ENCODE data around the gene SLMAP. TPM values are rescaled to one million over a fixed set of nuclear protein-coding genes. Genes with fewer than 3 reads are reported as not detected.
"Not testable (repeated sequence)": the region's sequence is repeated elsewhere in the genome, so short reads cannot be mapped to it uniquely, and the experiment has no call there.

SLMAP gene
- total RNA-seq, 2 donors from 2014 or later = 221 to 239 TPM

DNA sequence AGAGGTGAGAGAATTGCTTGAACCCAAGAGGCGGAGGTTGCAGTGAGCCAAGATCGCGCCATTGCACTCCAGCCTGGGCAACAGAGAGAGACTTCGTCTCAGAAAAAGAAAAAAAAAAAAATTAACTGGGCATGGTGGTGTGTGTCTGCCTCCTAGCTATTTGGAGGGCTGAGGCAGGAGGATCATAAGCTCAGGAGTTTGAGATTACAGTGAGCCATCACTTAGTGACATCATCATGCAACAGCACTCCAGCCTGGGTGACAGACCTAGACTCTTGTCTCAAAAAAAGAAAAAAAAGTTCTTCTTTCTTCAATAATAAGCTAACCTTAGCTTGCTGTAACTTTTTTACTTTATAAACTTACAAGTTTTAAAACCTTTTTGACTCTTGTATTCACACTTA, 99.8 kb downstream of the SLMAP start:
- Histone ChIP-seq H3K4me3 (no peak overlapping the region), H3K27me3 (replicated peaks; ENCODE audit: insufficient read depth) (no peaks in the 10 kb centered on the region), H3K4me1 (ENCODE audit: control insufficient read depth in 1 of 2, low read depth in 2 of 2) (no peaks in the 10 kb centered on the region), H3K27ac (no peak overlapping the region), H3K36me3 (peaks cover 14% of the 10 kb centered on the region), H3K9me3 (no peaks in the 10 kb centered on the region)
- ATAC-seq (ENCODE audit: insufficient number of reproducible peaks, low FRiP score, low read depth) (no peak), DNase-seq (ENCODE audit: low spot score) (no peak)
- TF ChIP-seq CTCF (IDR thresholded peaks at IDR 0.05) = no peak

GRCh38 chr3:57856675-57857074, 100.6 kb downstream of the SLMAP start:
- DNase-seq (ENCODE audit: low spot score) = no peak
- H3K36me3 ChIP-seq = peaks cover 13% of the 10 kb centered on the region
- H3K4me3 ChIP-seq = no peak overlapping the region
- H3K9me3 ChIP-seq = no peaks in the 10 kb centered on the region
- H3K27me3 ChIP-seq (replicated peaks; ENCODE audit: insufficient read depth) = no peaks in the 10 kb centered on the region
- TF ChIP-seq CTCF (IDR thresholded peaks at IDR 0.05) = no peak
- no peaks in the 10 kb centered on the region for H3K4me1 ChIP-seq (ENCODE audit: control insufficient read depth in 1 of 2, low read depth in 2 of 2)
- no peak for ATAC-seq (ENCODE audit: insufficient number of reproducible peaks, low FRiP score, low read depth)
- no peak overlapping the region for H3K27ac ChIP-seq

DNA sequence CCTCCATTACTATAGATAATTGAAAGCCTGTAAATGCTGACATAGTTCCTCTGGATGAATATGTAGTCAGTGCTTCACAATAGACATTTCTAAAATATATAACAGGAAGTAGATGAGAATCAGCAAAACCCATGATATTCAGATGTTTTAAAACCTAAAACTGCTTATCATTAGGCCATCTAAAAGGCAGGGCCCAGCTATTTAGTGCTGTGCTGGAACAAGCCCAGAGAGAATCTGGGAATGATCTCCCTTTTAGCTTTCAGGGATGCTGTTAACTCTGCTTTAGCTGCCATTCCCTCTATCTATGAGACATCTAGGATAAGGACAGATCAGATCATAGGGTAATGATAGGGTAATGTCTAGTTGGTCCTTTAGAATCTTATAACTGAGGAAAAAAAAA, 106.8 kb downstream of the SLMAP start:
- Histone ChIP-seq H3K27me3 (replicated peaks; ENCODE audit: insufficient read depth) (no peaks in the 10 kb centered on the region), H3K27ac (no peak overlapping the region), H3K9me3 (no peaks in the 10 kb centered on the region), H3K36me3 (peaks cover 15% of the 10 kb centered on the region), H3K4me1 (ENCODE audit: control insufficient read depth in 1 of 2, low read depth in 2 of 2) (peaks cover 0 to 8% of the 10 kb centered on the region in 2 donors), H3K4me3 (no peak overlapping the region)
- TF ChIP-seq CTCF (IDR thresholded peaks at IDR 0.05) = no peak
- ATAC-seq (ENCODE audit: insufficient number of reproducible peaks, low FRiP score, low read depth) (no peak), DNase-seq (ENCODE audit: low spot score) (no peak)

GRCh38 chr3:57863380-57863779, 107.3 kb downstream of the SLMAP start:
- H3K36me3 ChIP-seq = peaks cover 10% of the 10 kb centered on the region
- no peak for ATAC-seq (ENCODE audit: insufficient number of reproducible peaks, low FRiP score, low read depth)

DNA sequence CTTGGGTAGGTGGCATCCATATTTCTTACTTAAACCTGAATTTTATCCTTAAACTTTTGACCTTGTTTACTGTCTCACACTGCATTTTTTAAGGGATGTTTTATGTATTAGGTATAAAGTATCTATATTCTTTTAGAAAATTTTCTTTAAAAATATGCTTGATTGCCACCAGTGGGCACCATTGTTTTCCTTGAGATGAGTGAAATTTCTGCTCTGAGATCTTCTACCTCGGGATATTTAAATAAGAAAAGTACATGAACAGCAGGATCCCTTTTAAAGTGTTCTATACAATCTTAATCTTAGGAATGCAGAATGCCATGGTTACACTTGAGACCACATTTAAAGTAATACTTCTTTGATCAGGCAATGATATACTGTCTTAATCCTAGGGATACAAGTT, 108.7 kb downstream of the SLMAP start:
- no peak for ATAC-seq (ENCODE audit: insufficient number of reproducible peaks, low FRiP score, low read depth)
- no peak overlapping the region for H3K4me3 ChIP-seq
- H3K27me3 ChIP-seq (replicated peaks; ENCODE audit: insufficient read depth) = no peaks in the 10 kb centered on the region
- no peaks in the 10 kb centered on the region for H3K9me3 ChIP-seq
- TF ChIP-seq CTCF (IDR thresholded peaks at IDR 0.05) = peak; percentile 64
- DNase-seq (ENCODE audit: low spot score) = no peak
- H3K27ac ChIP-seq = no peak overlapping the region
- peaks cover 0 to 8% of the 10 kb centered on the region in 2 donors for H3K4me1 ChIP-seq (ENCODE audit: control insufficient read depth in 1 of 2, low read depth in 2 of 2)
- peaks cover 6% of the 10 kb centered on the region for H3K36me3 ChIP-seq

More at GRCh38 chr3:57863380-57863779, 107.3 kb downstream of the SLMAP start:
- TF ChIP-seq CTCF (IDR thresholded peaks at IDR 0.05) = no peak
- DNase-seq (ENCODE audit: low spot score) = no peak
- H3K27me3 ChIP-seq (replicated peaks; ENCODE audit: insufficient read depth) = no peaks in the 10 kb centered on the region
- H3K4me3 ChIP-seq = no peak overlapping the region
- no peaks in the 10 kb centered on the region for H3K9me3 ChIP-seq
- no peak overlapping the region for H3K27ac ChIP-seq
- H3K4me1 ChIP-seq (ENCODE audit: control insufficient read depth in 1 of 2, low read depth in 2 of 2) = peaks cover 0 to 8% of the 10 kb centered on the region in 2 donors

- not testable (repeated sequence) for H3K9me3 ChIP-seq; H3K27ac ChIP-seq; H3K4me3 ChIP-seq; H3K36me3 ChIP-seq; ATAC-seq (ENCODE audit: insufficient number of reproducible peaks, low FRiP score, low read depth); H3K27me3 ChIP-seq (replicated peaks; ENCODE audit: insufficient read depth); DNase-seq (ENCODE audit: low spot score); H3K4me1 ChIP-seq (ENCODE audit: control insufficient read depth in 1 of 2, low read depth in 2 of 2)
These were observed 113.0 kb downstream of the SLMAP start for GRCh38 chr3:57869110-57869509.
